HT-29 (cell line): ENCODE data around the gene TBR1. TPM values are rescaled to one million over a fixed set of nuclear protein-coding genes. Genes with fewer than 3 reads are reported as not detected.
A peak's percentile ranks its signal among the peaks of the same experiment; 100 is the strongest.

ENCODE experiments used
- DNase-seq: peaks from one replicate; pipeline ENCODE4 v3.0.0-alpha.2; 2015; ENCODE audit warnings: low spot score
- total RNA-seq: library from RNA; depleted of rRNA; stranded (reverse); fragments of >200 nt; shearing (Covaris generic); gene quantifications from 2 replicates; pipeline ENCODE4 v1.2.3, GENCODE V29; 2014; rRNA removed

The TBR1 gene
- not detected in 2 replicates for total RNA-seq

- no peak for DNase-seq
Observed at GRCh38 chr2:161415987-161416707, at the start of gene TBR1. TSS of gene TBR1 (plus strand) at chr2:161416297. CDS start at chr2:161416411, 114 bp downstream.

DNA sequence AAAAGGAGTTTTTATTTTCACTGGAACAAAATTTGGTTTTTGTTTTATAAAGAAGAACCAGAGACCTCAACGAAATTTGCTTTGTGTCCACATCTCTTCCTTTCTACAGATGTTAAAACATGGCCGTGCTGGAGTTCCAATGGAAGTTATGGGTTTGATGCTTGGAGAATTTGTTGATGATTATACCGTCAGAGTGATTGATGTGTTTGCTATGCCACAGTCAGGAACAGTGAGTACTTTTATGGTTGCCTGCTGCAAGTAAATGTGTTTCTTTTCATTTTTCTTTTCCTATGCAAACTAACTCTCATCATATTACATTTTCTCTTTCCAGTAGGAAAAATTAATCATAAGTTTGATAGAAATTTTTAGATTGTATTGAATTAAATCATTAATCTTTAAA is 48.4 kb upstream of the TBR1 start:
- DNase-seq, result no peak

GRCh38 chr2:161369311-161369710 is 46.8 kb upstream of the TBR1 start:
- DNase-seq, result no peak

GRCh38 chr2:161370981-161371380 is 45.1 kb upstream of the TBR1 start:
- peak; percentile 44 for DNase-seq

DNA sequence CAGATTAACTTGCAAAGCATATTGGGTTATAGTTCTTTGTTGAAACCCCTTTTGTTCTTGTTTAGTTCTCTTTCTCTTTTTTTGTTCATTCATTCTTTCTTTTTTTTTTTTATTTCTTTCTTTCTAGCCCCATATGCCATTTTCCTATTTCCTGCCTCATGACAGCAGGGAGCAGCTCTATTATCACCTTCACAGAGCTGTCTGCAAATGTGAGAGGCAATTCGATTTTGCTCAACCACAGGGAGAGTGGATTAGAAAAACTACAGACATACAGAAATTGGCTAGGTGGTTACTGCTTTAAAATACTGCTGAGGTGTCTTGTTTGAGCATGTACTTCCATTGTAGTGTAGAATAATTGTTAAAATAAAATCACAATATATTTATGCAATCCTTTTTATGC is 44.2 kb upstream of the TBR1 start:
- no peak for DNase-seq

GRCh38 chr2:161373942-161374341 is 42.2 kb upstream of the TBR1 start:
- DNase-seq, result peak; percentile 23

DNA sequence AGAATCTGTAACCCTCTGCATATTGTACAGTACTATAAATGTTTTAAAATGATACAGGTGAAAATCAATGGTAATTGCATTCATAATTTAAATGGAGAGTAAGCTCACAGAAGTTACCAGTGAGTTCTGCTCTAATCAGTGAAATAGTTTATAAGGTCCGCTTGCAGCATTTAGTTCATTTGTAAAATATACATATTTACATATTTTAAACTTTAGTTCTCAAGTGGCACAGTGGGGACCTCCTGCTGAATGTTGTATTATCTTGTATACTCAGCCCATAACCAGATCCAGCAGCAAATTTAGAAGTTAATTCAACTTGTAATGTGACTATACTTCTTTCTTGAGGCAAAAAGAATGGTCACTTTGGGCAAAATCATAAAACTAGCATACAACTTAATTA is 41.7 kb upstream of the TBR1 start:
- no peak for DNase-seq

- no peak for DNase-seq
Observed at GRCh38 chr2:161379740-161380139, 36.4 kb upstream of the TBR1 start.

DNA sequence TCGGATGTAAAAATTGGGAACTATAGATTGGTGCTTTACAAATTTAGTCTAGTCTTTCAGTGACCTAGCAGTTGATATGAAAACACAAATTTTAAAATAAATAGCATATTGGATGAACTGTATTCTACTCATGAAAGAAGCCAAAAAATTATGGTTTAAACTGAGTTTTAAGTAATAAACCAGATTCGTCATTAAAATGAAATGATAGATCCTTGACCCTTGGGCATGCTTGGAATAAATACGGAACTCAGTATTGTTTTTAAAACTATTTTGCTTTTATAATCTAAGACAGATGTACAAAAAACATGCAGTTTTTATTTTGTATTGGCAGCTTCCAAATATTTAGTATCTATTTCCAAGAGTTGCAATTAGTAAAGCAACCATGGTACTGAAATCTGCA is 34.6 kb upstream of the TBR1 start:
- DNase-seq, result no peak

GRCh38 chr2:161382747-161383146 is 33.4 kb upstream of the TBR1 start:
- no peak for DNase-seq

DNA sequence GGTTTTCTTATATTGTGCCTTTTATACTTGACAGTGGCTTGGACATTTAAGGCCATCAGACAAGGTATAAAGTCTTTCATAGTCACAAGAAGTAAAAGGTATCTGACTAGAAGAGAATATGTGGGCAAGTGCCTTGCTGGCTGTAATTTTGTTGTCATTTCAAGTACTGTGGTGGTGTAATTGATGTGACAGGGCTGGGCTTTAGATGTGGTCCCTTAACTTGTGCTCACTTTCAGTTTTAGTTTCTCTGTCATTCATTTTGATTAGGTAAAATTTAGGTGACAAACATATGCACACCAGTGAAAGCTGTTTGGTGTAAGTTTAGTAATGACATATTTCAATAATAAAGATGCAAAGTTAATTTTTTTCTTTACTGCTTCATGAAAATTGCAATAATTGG is 31.2 kb upstream of the TBR1 start:
- DNase-seq, result no peak

DNA sequence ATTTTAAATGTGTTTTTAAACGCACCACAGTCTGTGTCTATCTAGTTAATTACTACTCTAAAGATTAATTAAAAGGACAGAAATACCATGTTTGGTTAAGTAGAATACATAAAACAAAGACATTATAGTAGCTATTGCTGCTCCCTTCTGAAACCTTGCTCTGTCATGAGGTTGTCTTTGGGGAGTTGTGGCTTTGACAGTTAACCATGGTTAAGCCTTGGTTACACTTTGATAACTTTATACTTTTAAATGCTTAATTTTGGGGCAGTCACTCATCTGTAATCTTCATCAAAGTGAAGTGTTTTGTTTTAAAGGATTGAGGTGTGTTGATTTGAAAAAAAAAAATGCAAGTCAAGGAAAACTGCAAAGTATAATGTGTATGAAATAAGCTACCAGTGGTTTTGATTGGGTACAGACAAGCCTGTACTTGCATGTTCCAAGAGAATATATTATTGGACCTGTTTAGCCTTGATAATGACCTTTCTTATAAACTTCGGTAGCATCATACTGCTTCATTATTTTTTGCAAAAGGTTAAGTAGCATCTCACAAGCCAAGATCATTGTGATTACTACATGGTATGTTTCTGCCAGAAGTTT is 29.8 kb upstream of the TBR1 start:
- DNase-seq, result no peak

DNA sequence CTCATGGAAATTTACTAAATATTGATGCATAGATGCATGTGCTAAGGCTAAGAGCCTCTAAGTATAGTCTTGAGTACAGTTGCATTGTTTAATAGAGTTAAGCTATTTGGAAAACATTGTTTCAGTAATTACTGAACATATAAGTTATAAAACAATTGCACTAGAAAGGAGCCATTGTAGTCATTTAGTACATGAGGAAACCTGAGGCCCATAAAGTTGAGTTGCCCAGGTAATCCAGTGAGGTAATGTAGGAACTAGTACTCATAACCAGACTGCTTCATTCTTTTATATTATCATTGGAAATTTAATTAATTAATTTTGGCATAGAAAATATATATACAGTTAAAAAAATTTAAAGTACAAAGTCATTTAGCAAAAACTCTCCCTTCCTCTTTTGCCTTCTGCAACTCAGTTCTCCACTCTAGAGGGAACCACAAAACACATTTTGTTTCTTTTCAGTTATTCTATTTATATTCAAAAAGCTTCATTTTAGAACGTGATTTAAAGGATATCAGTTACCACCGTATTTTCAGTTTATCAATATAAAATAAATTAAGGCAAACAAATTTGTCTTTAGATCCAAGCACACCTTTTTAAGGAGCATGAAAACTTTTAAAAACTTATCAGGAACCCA is 27.8 kb upstream of the TBR1 start:
- DNase-seq, result no peak

- DNase-seq, result no peak
Observed at GRCh38 chr2:161391737-161392506, 24.2 kb upstream of the TBR1 start.

DNA sequence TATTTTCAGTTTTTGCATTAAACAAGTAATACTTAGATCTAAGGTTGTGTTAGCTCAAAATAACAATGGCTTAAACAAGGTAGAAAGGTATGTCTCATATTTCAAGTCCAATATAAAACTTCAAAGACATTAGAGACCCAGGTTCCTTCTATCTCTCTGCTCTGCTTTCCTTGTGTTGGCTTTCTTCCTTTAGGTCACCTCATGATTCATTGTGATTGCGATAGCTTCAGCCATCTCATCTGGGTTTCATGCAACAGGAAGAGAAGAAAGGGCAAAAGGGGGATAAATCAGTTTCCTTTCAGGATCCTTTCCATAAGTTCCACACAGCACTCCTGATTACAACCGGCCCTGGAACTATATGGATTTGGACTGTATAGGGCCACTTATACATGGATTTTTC is 16.0 kb upstream of the TBR1 start:
- no peak for DNase-seq

DNA sequence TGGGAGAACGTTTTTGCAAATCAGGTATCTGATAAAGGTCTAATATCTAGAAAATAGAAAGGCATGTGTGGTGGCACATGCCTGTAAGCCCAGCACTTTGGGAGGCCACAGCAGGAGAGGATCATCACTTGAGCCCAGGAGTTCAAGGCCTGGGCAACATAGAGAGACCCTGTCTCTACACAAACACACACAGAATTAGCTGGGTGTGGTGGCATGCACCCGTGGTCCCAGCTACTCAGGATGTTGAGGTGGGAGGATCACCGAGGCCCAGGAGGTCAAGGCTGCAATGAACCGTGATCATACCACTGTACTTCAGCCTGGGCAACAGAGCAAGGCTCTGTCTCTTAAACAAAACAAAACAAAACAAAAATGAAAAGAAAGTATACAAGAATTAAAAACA is 13.8 kb upstream of the TBR1 start:
- no peak for DNase-seq

GRCh38 chr2:161406316-161406715 is 9.8 kb upstream of the TBR1 start:
- DNase-seq, result no peak

- no peak for DNase-seq
Observed at GRCh38 chr2:161407597-161407996, 8.5 kb upstream of the TBR1 start.

DNA sequence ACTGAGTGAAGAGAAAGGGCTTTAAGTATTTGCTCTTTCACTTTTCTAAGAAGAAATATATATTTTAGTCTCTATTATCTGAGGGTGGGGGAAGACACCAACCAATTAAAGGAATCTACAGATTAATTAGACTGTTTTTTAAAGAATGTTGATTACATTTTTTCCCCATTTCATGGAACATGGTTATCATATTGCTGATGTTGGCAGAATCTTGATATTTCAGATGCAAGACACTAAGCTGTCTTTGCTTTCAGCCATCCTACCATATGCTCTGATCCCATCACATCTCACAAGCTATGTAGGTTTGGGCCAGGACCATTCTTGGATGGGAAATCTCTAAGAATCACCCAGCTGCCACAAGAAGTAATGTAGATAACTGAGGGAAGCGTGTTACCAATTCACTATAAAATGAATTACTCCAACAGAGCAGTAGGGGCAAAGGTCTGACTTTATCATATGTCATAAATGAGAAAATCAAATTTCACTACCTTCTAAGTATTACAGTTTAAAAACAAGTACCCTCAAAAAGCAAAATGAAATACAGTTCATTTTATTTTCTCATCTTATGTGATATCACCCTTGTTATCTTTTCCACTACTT is 6.7 kb upstream of the TBR1 start:
- no peak for DNase-seq

DNA sequence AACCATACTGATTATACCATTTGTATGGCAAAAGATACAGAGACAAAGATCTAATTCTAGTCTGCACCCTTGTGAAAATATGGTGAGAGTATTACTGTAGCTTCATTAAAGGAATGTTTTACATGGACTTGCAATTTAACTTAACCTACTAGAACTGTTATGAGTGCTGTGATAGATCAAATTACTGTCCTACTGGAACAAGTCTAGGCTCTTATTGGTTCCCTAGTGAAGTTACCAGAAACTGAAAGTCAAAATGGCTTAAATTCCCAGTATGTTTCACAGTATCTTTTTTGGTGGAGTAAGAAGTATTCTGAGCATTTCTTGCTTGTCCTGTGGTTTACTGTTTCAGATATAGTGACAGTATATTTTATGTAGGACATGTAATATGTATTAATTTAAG is 3.8 kb upstream of the TBR1 start:
- DNase-seq, result no peak

DNA sequence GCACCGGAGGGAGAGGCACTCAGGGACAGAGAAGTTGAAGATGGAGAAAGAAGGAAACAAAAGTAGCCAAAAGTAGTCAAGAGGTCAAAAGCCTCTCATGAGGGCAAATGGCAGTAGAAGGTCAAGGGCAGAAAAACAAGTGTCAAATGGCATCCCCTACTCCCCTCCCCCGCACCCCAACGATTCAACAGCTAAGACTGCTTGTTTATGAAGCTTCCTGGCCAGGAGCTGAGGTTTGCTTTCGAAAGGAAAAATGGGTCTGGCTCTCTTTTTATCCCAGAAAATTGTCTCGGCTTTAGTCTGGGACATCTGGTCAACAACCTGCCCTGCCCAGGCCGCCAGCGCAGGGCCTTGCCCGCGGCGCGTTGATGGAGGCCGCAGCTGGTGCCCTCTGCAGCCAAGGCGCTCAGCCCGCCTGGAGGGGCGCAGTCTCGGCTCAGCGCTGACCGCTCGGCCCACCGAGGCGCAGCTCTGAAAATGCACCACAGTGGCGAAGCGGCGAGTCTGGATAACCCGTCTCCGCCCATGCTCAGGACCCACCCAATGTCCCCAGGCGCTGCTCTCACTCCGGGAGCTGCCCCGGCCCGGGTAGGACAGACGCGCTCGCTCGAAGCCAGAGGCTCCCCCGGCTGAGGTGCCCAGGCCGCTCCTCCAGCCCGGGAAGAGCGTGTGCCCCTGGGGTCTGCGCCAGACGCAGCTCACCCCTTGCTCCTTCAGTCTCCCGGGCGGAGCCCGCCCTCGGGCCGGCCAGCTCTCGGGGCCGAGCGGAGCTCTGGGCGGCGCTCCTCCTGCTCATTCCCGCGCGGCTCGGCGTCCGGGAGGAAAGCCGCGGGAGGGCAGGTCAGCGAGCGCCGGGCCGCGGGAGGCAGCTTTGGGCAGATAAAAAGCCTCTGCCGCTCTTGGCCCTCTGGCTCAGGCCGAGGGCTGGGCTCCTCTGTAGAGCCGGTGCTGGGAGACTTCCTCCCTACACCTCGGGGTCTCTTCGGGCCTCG is 1.8 kb upstream of the TBR1 start:
- DNase-seq, result peak; percentile 58
